ENCODE results near the gene GID8.

DNA sequence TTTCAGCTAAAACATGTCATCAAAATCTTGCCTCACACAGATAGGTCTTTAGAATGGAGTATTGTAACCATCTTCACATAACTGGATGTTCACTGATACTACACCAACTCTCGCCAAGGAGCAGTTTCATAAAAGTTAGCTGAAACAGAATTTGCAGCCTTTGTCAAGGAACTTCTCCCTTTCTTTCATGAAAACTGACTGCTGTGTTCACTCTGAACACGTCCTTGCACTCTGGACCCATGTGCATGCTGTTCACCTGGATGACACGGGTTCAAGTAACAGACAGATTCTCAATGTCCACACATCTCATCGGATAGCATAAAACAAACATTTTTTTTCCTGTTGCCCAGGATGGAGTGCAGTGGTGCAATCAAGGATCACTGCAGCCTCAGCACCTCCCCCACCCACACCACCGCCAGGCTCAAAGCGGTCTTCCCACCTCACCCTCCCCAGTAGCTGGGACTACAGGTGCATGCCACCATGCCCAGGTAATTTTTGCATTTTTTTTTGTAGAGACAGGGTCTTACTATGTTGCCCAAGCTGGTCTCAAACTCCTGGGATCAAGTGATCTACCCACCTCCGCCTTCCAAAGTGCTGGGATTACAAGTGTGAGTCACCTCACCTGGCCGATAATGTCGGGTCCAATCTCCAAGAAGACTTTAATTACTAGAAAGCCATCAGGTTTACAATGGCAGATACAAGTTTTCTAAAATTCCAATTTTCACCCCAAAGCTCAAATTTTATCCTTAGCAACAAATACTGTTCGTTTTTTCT lies 21.1 kb upstream of the GID8 start:
- TF ChIP-seq CTCF (IDR thresholded peaks at IDR 0.05), result no peak
- TF ChIP-seq POLR2A (IDR thresholded peaks at IDR 0.05), result no peak

Measured in adrenal gland (tissue), 5 donors.